Thyroid gland (tissue), 4 donors: ENCODE measurements around the gene PLXNA4. TPM values are rescaled to one million over a fixed set of nuclear protein-coding genes. Genes with fewer than 3 reads are reported as not detected.

ENCODE experiments used
- DNase-seq, 2 donors: peaks; one replicate each; pipeline ENCODE4 v3.0.0-alpha.2; 2019
- H3K27ac ChIP-seq, 3 donors: fragments of 200-600 bp; sonication (generic); 1 replicate in 2 of 3; 2 replicates in 1 of 3; pipeline ENCODE4 v1.5.1; 2016 to 2019; ENCODE audit warnings: mild to moderate bottlenecking in 1 of 3, moderate library complexity in 1 of 3
- H3K27me3 ChIP-seq: fragments of 200-600 bp; sonication (generic); one replicate; pipeline ENCODE4 v1.5.1; 2019
- H3K36me3 ChIP-seq, 2 donors: fragments of 200-600 bp; sonication (generic); one replicate each; pipeline ENCODE4 v1.5.1; 2016 to 2019
- H3K4me1 ChIP-seq, 2 donors: fragments of 200-600 bp; sonication (generic); one replicate each; pipeline ENCODE4 v1.5.1; 2017 to 2019
- H3K4me3 ChIP-seq, 3 donors: fragments of 200-600 bp; sonication (generic); replicated peaks in 1 of 3; 1 replicate in 2 of 3; 2 replicates in 1 of 3; pipeline ENCODE4 v1.5.1; 2016; ENCODE audit warnings: mild to moderate bottlenecking in 1 of 3
- H3K9me3 ChIP-seq: fragments of 200-600 bp; sonication (generic); one replicate; pipeline ENCODE4 v1.5.1; 2017
- CTCF ChIP-seq, 6 experiments: fragments of 200-600 bp in 3 of 6; fragments of 450-650 bp in 3 of 6; sonication (generic) in 3 of 6; IDR thresholded peaks; one replicate each; pipeline ENCODE4 v1.5.1; 2016 to 2019; ENCODE audit warnings: antibody characterized with exemption in 6 of 6, mild to moderate bottlenecking in 2 of 6, inconsistent platforms in 1 of 6, moderate library complexity in 1 of 6
- POLR2A ChIP-seq, 2 donors: fragments of 450-650 bp; IDR thresholded peaks; one replicate each; pipeline ENCODE4 v1.6.1; 2017; ENCODE audit warnings: antibody characterized with exemption in 2 of 2, mild to moderate bottlenecking in 2 of 2, moderate library complexity in 1 of 2
- WGBS, 2 donors: methylation state at CpG; one replicate each; pipeline ENCODE4 v1.1.5; 2017; 5-methylcytosine and 5-hydroxymethylcytosine counted together
- intact Hi-C: fragments of 100-400 bp; cut with DNase I; formaldehyde crosslinking; loops from one replicate; pipeline ENCODE4 v1.15.1; 2023
- total RNA-seq, 4 donors: library from RNA; depleted of rRNA; stranded (reverse); fragments of >200 nt; gene quantifications; one replicate each; pipeline ENCODE4 v1.2.3, GENCODE V29; 2016

Gene PLXNA4
- total RNA-seq, 4 donors from 2014 or later: 1.3 to 8.3 (median 2.4) TPM

- Histone ChIP-seq H3K27ac (no peak overlapping the region), H3K36me3 (no peaks in the 10 kb centered on the region), H3K4me3 (no peak overlapping the region), H3K4me1 (no peaks in the 10 kb centered on the region), H3K27me3 (no peaks in the 10 kb centered on the region), H3K9me3 (no peaks in the 10 kb centered on the region)
- intact Hi-C loops: no loop called here
- WGBS, 2 donors: 79 to 80% methylated on average over 3 of the region's 3 CpGs
- no peak for TF ChIP-seq CTCF (IDR thresholded peaks at IDR 0.05)
- TF ChIP-seq POLR2A (IDR thresholded peaks at IDR 0.05): no peak
- no peak for DNase-seq
Observed at GRCh38 chr7:132511387-132511786, 64.9 kb downstream of the PLXNA4 start.

GRCh38 chr7:132509643-132510042 is 66.6 kb downstream of the PLXNA4 start:
- Histone ChIP-seq H3K36me3 (no peaks in the 10 kb centered on the region), H3K4me1 (no peaks in the 10 kb centered on the region), H3K27ac (no peak overlapping the region), H3K4me3 (no peak overlapping the region), H3K27me3 (no peaks in the 10 kb centered on the region), H3K9me3 (no peaks in the 10 kb centered on the region)
- intact Hi-C loops: no loop called here
- no peak for DNase-seq
- WGBS, 2 donors: 65 to 68% methylated on average over 4 of the region's 4 CpGs
- no peak for TF ChIP-seq CTCF (IDR thresholded peaks at IDR 0.05)
- TF ChIP-seq POLR2A (IDR thresholded peaks at IDR 0.05): no peak

GRCh38 chr7:132508724-132509353 is 67.4 kb downstream of the PLXNA4 start:
- no peaks in the 10 kb centered on the region for H3K27me3 ChIP-seq
- H3K36me3 ChIP-seq: no peaks in the 10 kb centered on the region
- no peaks in the 10 kb centered on the region for H3K9me3 ChIP-seq
- TF ChIP-seq POLR2A (IDR thresholded peaks at IDR 0.05): no peak
- TF ChIP-seq CTCF (IDR thresholded peaks at IDR 0.05): no peak
- intact Hi-C loops: no loop called here
- no peak overlapping the region for H3K4me3 ChIP-seq
- 43 to 55% methylated on average over 9 of the region's 10 CpGs for WGBS, 2 donors
- DNase-seq: no peak
- H3K4me1 ChIP-seq: no peaks in the 10 kb centered on the region
- H3K27ac ChIP-seq: no peak overlapping the region

- Histone ChIP-seq H3K36me3 (no peaks in the 10 kb centered on the region), H3K9me3 (no peaks in the 10 kb centered on the region), H3K27me3 (no peaks in the 10 kb centered on the region), H3K4me1 (no peaks in the 10 kb centered on the region), H3K4me3 (no peak overlapping the region), H3K27ac (no peak overlapping the region)
- intact Hi-C loops: no loop called here
- TF ChIP-seq POLR2A (IDR thresholded peaks at IDR 0.05) (no peak), CTCF (IDR thresholded peaks at IDR 0.05) (no peak)
- 82 to 86% methylated on average over 11 of the region's 11 CpGs for WGBS, 2 donors
- no peak for DNase-seq
Observed at GRCh38 chr7:132504852-132505251, 71.4 kb downstream of the PLXNA4 start.

- Histone ChIP-seq H3K9me3 (no peaks in the 10 kb centered on the region), H3K4me1 (no peaks in the 10 kb centered on the region), H3K4me3 (no peak overlapping the region), H3K36me3 (no peaks in the 10 kb centered on the region), H3K27me3 (no peaks in the 10 kb centered on the region), H3K27ac (no peak overlapping the region)
- TF ChIP-seq CTCF (IDR thresholded peaks at IDR 0.05): no peak
- no peak for TF ChIP-seq POLR2A (IDR thresholded peaks at IDR 0.05)
- 93 to 94% methylated on average over 4 to 5 of the region's 5 CpGs for WGBS, 2 donors
- intact Hi-C loops: no loop called here
- no peak for DNase-seq
Observed at GRCh38 chr7:132504071-132504470, 72.2 kb downstream of the PLXNA4 start.
